ENCODE measurements around the gene TACO1. TPM values are rescaled to one million over a fixed set of nuclear protein-coding genes. Genes with fewer than 3 reads are reported as not detected.

TACO1 gene
- total and polyA plus RNA-seq, 9 of the 15 experiments (the other 6 are each of a cell fraction or from before 2014, with no cell fraction given) = 10.3 to 41.6 (median 30.9) TPM

GRCh38 chr17:63600569-63601438, at the start of gene TACO1 (continued):
- no peak; the same call in 1 of the 2 replicates for TF ChIP-seq ESRRB (CRISPR knock-in tag; IDR thresholded peaks at IDR 0.05; ENCODE audit: borderline replicate concordance)
- peak; percentile 65; the same call in 1 of the 2 replicates for TF ChIP-seq SMAD3 (CRISPR knock-in tag; conservative IDR thresholded peaks at IDR 0.05)
- TF ChIP-seq CCAR2 (IDR thresholded peaks at IDR 0.05; ENCODE audit: low read depth, low read length) = no peak
- TF ChIP-seq NBN (IDR thresholded peaks at IDR 0.05; ENCODE audit: low read depth) = peak; percentile 48; the same call in 1 of the 2 replicates
- no peak for TF ChIP-seq NFE2L1 (tag; IDR thresholded peaks at IDR 0.05; ENCODE audit: borderline replicate concordance, low read depth)
- TF ChIP-seq SIRT6 (IDR thresholded peaks at IDR 0.05; ENCODE audit: low read depth, low read length) = no peak
- TF ChIP-seq GTF2A2 (tag; IDR thresholded peaks at IDR 0.05) = peak; percentile 62; the same call in 1 of the 2 replicates
- TF ChIP-seq KLF13 (tag; IDR thresholded peaks at IDR 0.05; ENCODE audit: borderline replicate concordance, low read depth) = peak; percentile 55; the same call in 1 of the 2 replicates
- peak; percentile 47 for TF ChIP-seq PKNOX1 (IDR thresholded peaks at IDR 0.05)
- TF ChIP-seq ZC3H11A (IDR thresholded peaks at IDR 0.05; ENCODE audit: low read depth, low read length) = peak; percentile 90
- 0 out of 2 replicates have a peak, but pooled peaks have one; percentile 8 for TF ChIP-seq ZNF395 (CRISPR knock-in tag; IDR thresholded peaks at IDR 0.05)
- 0 out of 2 replicates have a peak, but pooled peaks have one; percentile 47 for TF ChIP-seq ELF4 (CRISPR knock-in tag; IDR thresholded peaks at IDR 0.05)
- no peak for TF ChIP-seq HSF4 (CRISPR knock-in tag; IDR thresholded peaks at IDR 0.05; ENCODE audit: borderline replicate concordance)
- TF ChIP-seq CEBPG (CRISPR knock-in tag; IDR thresholded peaks at IDR 0.05) = no peak
- no peak; a peak in 2 of 4 replicates for TF ChIP-seq CEBPG (tag; conservative IDR thresholded peaks at IDR 0.05 in 1 of 2, IDR thresholded peaks at IDR 0.05 in 1 of 2)
- peak; percentile 90 for TF ChIP-seq RBM22 (IDR thresholded peaks at IDR 0.05; ENCODE audit: low read depth, low read length, poor library complexity, severe bottlenecking)
- TF ChIP-seq HMGN3 (IDR thresholded peaks at IDR 0.05; ENCODE audit: borderline replicate concordance, extremely low read depth, insufficient read length, low read depth, low read length) = peak; percentile 80
- TF ChIP-seq, protein P1, sequence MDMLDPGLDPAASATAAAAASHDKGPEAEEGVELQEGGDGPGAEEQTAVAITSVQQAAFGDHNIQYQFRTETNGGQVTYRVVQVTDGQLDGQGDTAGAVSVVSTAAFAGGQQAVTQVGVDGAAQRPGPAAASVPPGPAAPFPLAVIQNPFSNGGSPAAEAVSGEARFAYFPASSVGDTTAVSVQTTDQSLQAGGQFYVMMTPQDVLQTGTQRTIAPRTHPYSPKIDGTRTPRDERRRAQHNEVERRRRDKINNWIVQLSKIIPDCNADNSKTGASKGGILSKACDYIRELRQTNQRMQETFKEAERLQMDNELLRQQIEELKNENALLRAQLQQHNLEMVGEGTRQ (CRISPR knock-in tag; IDR thresholded peaks at IDR 0.05) = no peak
- TF ChIP-seq CAMTA2 (CRISPR knock-in tag; conservative IDR thresholded peaks at IDR 0.05) = no peak
- peak; percentile 34; the same call in 1 of the 2 replicates for TF ChIP-seq MEF2A (IDR thresholded peaks at IDR 0.05; ENCODE audit: control insufficient read depth, low read depth, low read length)
- TF ChIP-seq ZNF175 (CRISPR knock-in tag; IDR thresholded peaks at IDR 0.05; ENCODE audit: low read depth) = peak; percentile 44; the same call in 1 of the 2 replicates
- TF ChIP-seq, protein P2, sequence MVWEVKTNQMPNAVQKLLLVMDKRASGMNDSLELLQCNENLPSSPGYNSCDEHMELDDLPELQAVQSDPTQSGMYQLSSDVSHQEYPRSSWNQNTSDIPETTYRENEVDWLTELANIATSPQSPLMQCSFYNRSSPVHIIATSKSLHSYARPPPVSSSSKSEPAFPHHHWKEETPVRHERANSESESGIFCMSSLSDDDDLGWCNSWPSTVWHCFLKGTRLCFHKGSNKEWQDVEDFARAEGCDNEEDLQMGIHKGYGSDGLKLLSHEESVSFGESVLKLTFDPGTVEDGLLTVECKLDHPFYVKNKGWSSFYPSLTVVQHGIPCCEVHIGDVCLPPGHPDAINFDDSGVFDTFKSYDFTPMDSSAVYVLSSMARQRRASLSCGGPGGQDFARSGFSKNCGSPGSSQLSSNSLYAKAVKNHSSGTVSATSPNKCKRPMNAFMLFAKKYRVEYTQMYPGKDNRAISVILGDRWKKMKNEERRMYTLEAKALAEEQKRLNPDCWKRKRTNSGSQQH (CRISPR knock-in tag; IDR thresholded peaks at IDR 0.05) = 0 out of 2 replicates have a peak, but pooled peaks have one; percentile 32

Data from K562 (cell line).